Hematopoietic multipotent progenitor cell (in vitro differentiated cells): ENCODE data around the gene MYRF. TPM values are rescaled to one million over a fixed set of nuclear protein-coding genes. Genes with fewer than 3 reads are reported as not detected.

Source experiments
- DNase-seq, 3 donors: peaks; one replicate each; pipeline ENCODE4 v3.0.0-alpha.2; 2011 to 2015; ENCODE audit warnings: low read depth in 2 of 3, low spot score in 2 of 3
- total RNA-seq: library from RNA; depleted of rRNA; stranded (reverse); fragments of >200 nt; gene quantifications from one replicate; pipeline ENCODE4 v1.2.3, GENCODE V29; 2012

MYRF gene
- total RNA-seq, 1 donor, result 0.27 TPM

- DNase-seq, result no peak
These were observed 14.6 kb upstream of the MYRF start for GRCh38 chr11:61737636-61738386.

GRCh38 chr11:61738776-61739175 lies 13.7 kb upstream of the MYRF start:
- no peak for DNase-seq

GRCh38 chr11:61739413-61739812 lies 13.0 kb upstream of the MYRF start:
- DNase-seq, result no peak

- no peak for DNase-seq
These were observed 12.5 kb upstream of the MYRF start for GRCh38 chr11:61739966-61740365.

- peak in 1 of 3 donors; percentile 21 for DNase-seq
These were observed 10.0 kb upstream of the MYRF start for GRCh38 chr11:61742391-61742790.

GRCh38 chr11:61743486-61744095 lies 8.8 kb upstream of the MYRF start:
- no peak for DNase-seq

- DNase-seq, result no peak
These were observed 8.3 kb upstream of the MYRF start for GRCh38 chr11:61744181-61744580.

- no peak for DNase-seq
These were observed 7.8 kb upstream of the MYRF start for GRCh38 chr11:61744609-61745156.

- no peak for DNase-seq
These were observed 6.5 kb upstream of the MYRF start for GRCh38 chr11:61745781-61746441.

GRCh38 chr11:61746442-61747191 lies 5.8 kb upstream of the MYRF start:
- DNase-seq, result no peak

- DNase-seq, result peak in 1 of 3 donors; percentile 31
These were observed 5.1 kb upstream of the MYRF start for GRCh38 chr11:61747192-61747966.

GRCh38 chr11:61747967-61748285 lies 4.5 kb upstream of the MYRF start:
- no peak for DNase-seq

GRCh38 chr11:61749591-61750217 lies 2.7 kb upstream of the MYRF start:
- no peak for DNase-seq

GRCh38 chr11:61750631-61751273 lies 1.7 kb upstream of the MYRF start:
- DNase-seq, result no peak

GRCh38 chr11:61751384-61751783 lies 1.1 kb upstream of the MYRF start:
- no peak for DNase-seq

- no peak for DNase-seq
These were observed 587 bp downstream of the MYRF start for GRCh38 chr11:61752925-61753521.

GRCh38 chr11:61753672-61754071 lies 1.2 kb downstream of the MYRF start:
- DNase-seq, result no peak

- DNase-seq, result no peak
These were observed 2.4 kb downstream of the MYRF start for GRCh38 chr11:61754534-61755482.
